WTC11 (cell line): ENCODE results near the gene MRPS33. TPM values are rescaled to one million over a fixed set of nuclear protein-coding genes. Genes with fewer than 3 reads are reported as not detected.
"Not testable (repeated sequence)": the region's sequence is repeated elsewhere in the genome, so short reads cannot be mapped to it uniquely, and the experiment has no call there.

Experiments
- ATAC-seq: fragments of 200-7000 bp; cut with Tn5 transposase; 2 replicates; pipeline ENCODE4 v1.10.0; 2021; ENCODE audit warnings: mild to moderate bottlenecking, moderate library complexity
- CTCF ChIA-PET: fragments of 300-600 bp; sonication (Branson Sonifier 250); formaldehyde crosslinking; loops from one replicate; lab custom pipeline; 2021; ENCODE audit warnings: antibody characterized with exemption; lab: Charles Lee
- POLR2A ChIA-PET: fragments of 350-600 bp; sonication (Branson Sonifier 250); formaldehyde crosslinking; loops from one replicate; lab custom pipeline; 2021; ENCODE audit warnings: antibody characterized with exemption; lab: Charles Lee
- DNase-seq: peaks from one replicate; pipeline ENCODE4 v3.0.0; 2021; ENCODE audit warnings: low spot score
- H3K27ac Mint-ChIP-seq: 2 replicates; pipeline ENCODE4 v1.8.0; 2021; ENCODE audit warnings: mixed read lengths
- H3K27me3 Mint-ChIP-seq: 2 replicates; pipeline ENCODE4 v1.8.0; 2021; ENCODE audit warnings: low read depth, mild to moderate bottlenecking, moderate library complexity, mixed read lengths
- H3K36me3 Mint-ChIP-seq: 2 replicates; pipeline ENCODE4 v1.8.0; 2021; ENCODE audit warnings: mixed read lengths
- H3K4me1 Mint-ChIP-seq: 2 replicates; pipeline ENCODE4 v1.8.0; 2022; ENCODE audit warnings: mixed read lengths
- H3K4me3 Mint-ChIP-seq: 2 replicates; pipeline ENCODE4 v1.8.0; 2021; ENCODE audit warnings: mild to moderate bottlenecking, moderate library complexity, mixed read lengths
- H3K9me3 Mint-ChIP-seq: 2 replicates; pipeline ENCODE4 v1.8.0; 2021; ENCODE audit warnings: mixed read lengths
- ELF4 ChIP-seq: sonication (generic); formaldehyde crosslinking; IDR thresholded peaks from 2 replicates; pipeline ENCODE4 v1.8.1; 2022; ENCODE audit warnings: low read depth, mild to moderate bottlenecking, moderate library complexity, missing genetic modification reagents
- EMX1 ChIP-seq: fragments of 250-450 bp; sonication (Bioruptor Pico); IDR thresholded peaks from 2 replicates; pipeline ENCODE4 v1.8.0; 2021; ENCODE audit warnings: mild to moderate bottlenecking
- GABPB1 ChIP-seq: sonication (generic); formaldehyde crosslinking; IDR thresholded peaks from 2 replicates; pipeline ENCODE4 v1.8.1; 2023; ENCODE audit warnings: mild to moderate bottlenecking, missing genetic modification reagents
- IRF1 ChIP-seq: sonication (generic); formaldehyde crosslinking; IDR thresholded peaks from 2 replicates; pipeline ENCODE4 v1.8.0; 2023; ENCODE audit warnings: missing genetic modification reagents
- NR1H2 ChIP-seq: sonication (generic); formaldehyde crosslinking; IDR thresholded peaks from 2 replicates; pipeline ENCODE4 v1.9.0; 2021; ENCODE audit warnings: mild to moderate bottlenecking, moderate library complexity, missing genetic modification reagents
- NR2C2 ChIP-seq: sonication (generic); formaldehyde crosslinking; IDR thresholded peaks from 2 replicates; pipeline ENCODE4 v1.8.0; 2022; ENCODE audit warnings: mild to moderate bottlenecking, missing genetic modification reagents
- OVOL2 ChIP-seq: fragments of 250-450 bp; sonication (Bioruptor Pico); IDR thresholded peaks from 2 replicates; pipeline ENCODE4 v1.9.0; 2021; ENCODE audit warnings: mild to moderate bottlenecking, borderline replicate concordance
- PREB ChIP-seq: sonication (generic); formaldehyde crosslinking; IDR thresholded peaks from 2 replicates; pipeline ENCODE4 v1.8.1; 2022; ENCODE audit warnings: mild to moderate bottlenecking, missing genetic modification reagents, moderate library complexity, borderline replicate concordance
- RELA ChIP-seq: sonication (generic); formaldehyde crosslinking; IDR thresholded peaks from 2 replicates; pipeline ENCODE4 v1.8.1; 2022; ENCODE audit warnings: missing genetic modification reagents, mild to moderate bottlenecking, borderline replicate concordance
- SP1 ChIP-seq: sonication (generic); formaldehyde crosslinking; conservative IDR thresholded peaks from 2 replicates; pipeline ENCODE4 v1.8.1; 2022; ENCODE audit warnings: missing genetic modification reagents
- TEAD1 ChIP-seq: sonication (generic); formaldehyde crosslinking; IDR thresholded peaks from 2 replicates; pipeline ENCODE4 v1.8.0; 2022; ENCODE audit warnings: mild to moderate bottlenecking, missing genetic modification reagents
- ZNF263 ChIP-seq: sonication (generic); formaldehyde crosslinking; IDR thresholded peaks from 2 replicates; pipeline ENCODE4 v1.8.1; 2022; ENCODE audit warnings: low read depth, mild to moderate bottlenecking, moderate library complexity, missing genetic modification reagents
- ZNF317 ChIP-seq: sonication (generic); formaldehyde crosslinking; IDR thresholded peaks from 2 replicates; pipeline ENCODE4 v1.8.1; 2023; ENCODE audit warnings: low read depth, mild to moderate bottlenecking, moderate library complexity, missing genetic modification reagents, borderline replicate concordance
- ZNF425 ChIP-seq: fragments of 250-450 bp; sonication (Bioruptor Pico); conservative IDR thresholded peaks from 2 replicates; pipeline ENCODE4 v1.9.0; 2021; ENCODE audit warnings: mild to moderate bottlenecking
- total RNA-seq: library from RNA; stranded (reverse); gene quantifications from 3 replicates; pipeline ENCODE4 v1.2.3, GENCODE V29; 2021

Gene MRPS33
- total RNA-seq, 1 experiment from 2014 or later = 63.5 TPM

GRCh38 chr7:140967438-140967837 is 47.3 kb downstream of the MRPS33 start (continued):
- no peak for TF ChIP-seq ZNF425
- no peak for TF ChIP-seq GABPB1 (CRISPR knock-in tag)
- TF ChIP-seq SP1 (CRISPR knock-in tag) = no peak

- ATAC-seq (no peak), DNase-seq (no peak)
- Mint-ChIP-seq H3K27ac (no peak overlapping the region), H3K9me3 (peaks cover 5% of the 10 kb centered on the region; the same call in 1 of the 2 replicates), H3K27me3 (no peaks in the 10 kb centered on the region), H3K4me3 (no peak overlapping the region), H3K4me1 (no peaks in the 10 kb centered on the region), H3K36me3 (no peaks in the 10 kb centered on the region)
- POLR2A ChIA-PET = no interaction called here
- TF ChIP-seq NR1H2 (CRISPR knock-in tag) (no peak), ZNF263 (CRISPR knock-in tag) (no peak), NR2C2 (CRISPR knock-in tag) (no peak), ZNF317 (CRISPR knock-in tag) (no peak), EMX1 (CRISPR knock-in tag) (no peak), TEAD1 (CRISPR knock-in tag) (no peak), ELF4 (CRISPR knock-in tag) (no peak), OVOL2 (CRISPR knock-in tag) (no peak), SP1 (CRISPR knock-in tag) (no peak), IRF1 (no peak)
- CTCF ChIA-PET = no interaction called here
These were observed 48.1 kb downstream of the MRPS33 start for GRCh38 chr7:140966561-140967233.

GRCh38 chr7:140961117-140961516 is 53.6 kb downstream of the MRPS33 start:
- no peaks in the 10 kb centered on the region; the same call in 1 of the 2 replicates for H3K27me3 Mint-ChIP-seq
- ATAC-seq = no peak
- H3K27ac Mint-ChIP-seq = no peak overlapping the region
- no peak for DNase-seq
- no peak overlapping the region for H3K4me3 Mint-ChIP-seq
- TF ChIP-seq PREB (CRISPR knock-in tag) (no peak), RELA (no peak)
- TF ChIP-seq, all 79 proteins: peak for 0
- Mint-ChIP-seq H3K4me1 (no peaks in the 10 kb centered on the region), H3K36me3 (0 out of 2 replicates have a peak, but pooled peaks cover 5% of the 10 kb centered on the region), H3K9me3 (peaks cover 17% of the 10 kb centered on the region)
- ChIA-PET POLR2A (no interaction called here), CTCF (no interaction called here)

GRCh38 chr7:140956997-140957396 is 57.8 kb downstream of the MRPS33 start:
- H3K4me1 Mint-ChIP-seq, H3K4me3 Mint-ChIP-seq, H3K36me3 Mint-ChIP-seq, DNase-seq, ATAC-seq, POLR2A ChIA-PET, H3K27me3 Mint-ChIP-seq, H3K27ac Mint-ChIP-seq, CTCF ChIA-PET: not testable (repeated sequence)
- H3K9me3 Mint-ChIP-seq = peaks cover 13% of the 10 kb centered on the region

Other genes with a start within 250 kb of the MRPS33 start
- 29.2 to 33.1 TPM (median 32.0 TPM) in 3 replicates for gene BRAF, start 90.0 kb downstream of the MRPS33 start, total RNA-seq
- 18.0 to 22.3 TPM (median 20.4 TPM) in 3 replicates for gene TMEM178B, start 59.1 kb upstream of the MRPS33 start, total RNA-seq